Stimulated activated CD8-positive, alpha-beta memory T cell treated with anti-CD3 and anti-CD28 coated beads, Interleukin-12 subunit alpha, Interleukin-12 subunit beta, amount 100 ng/mL, for 24 hours (primary cell): ENCODE results near the gene WDPCP.
A peak's percentile ranks its signal among the peaks of the same experiment; 100 is the strongest.
"Not testable (repeated sequence)": the region's sequence is repeated elsewhere in the genome, so short reads cannot be mapped to it uniquely, and the experiment has no call there.

Experiments
- DNase-seq: peaks from one replicate; pipeline ENCODE4 v3.0.0-alpha.2; 2020; ENCODE audit errors: extremely low read depth

Gene WDPCP

GRCh38 chr2:63588385-63589147, at the start of gene WDPCP, which contains the start of gene MDH1:
Gene WDPCP, minus strand, starts transcription at chr2:63588477. Its CDS starts 206 bp downstream, at chr2:63588271.
Gene MDH1, plus strand, starts transcription at chr2:63588963. Its CDS starts 81 bp downstream, at chr2:63589044.
- peak; percentile 90 for DNase-seq

GRCh38 chr2:63632382-63632781, 44.1 kb upstream of the WDPCP start:
- no peak for DNase-seq

- no peak for DNase-seq
Measured at GRCh38 chr2:63631501-63631900, 43.2 kb upstream of the WDPCP start.

- DNase-seq: no peak
Measured at GRCh38 chr2:63628403-63628942, 40.2 kb upstream of the WDPCP start.

- no peak for DNase-seq
Measured at GRCh38 chr2:63627866-63628265, 39.6 kb upstream of the WDPCP start.

GRCh38 chr2:63623763-63624162, 35.5 kb upstream of the WDPCP start:
- not testable (repeated sequence) for DNase-seq

GRCh38 chr2:63622751-63623150, 34.5 kb upstream of the WDPCP start:
- DNase-seq: no peak

- no peak for DNase-seq
Measured at GRCh38 chr2:63619328-63619727, 31.1 kb upstream of the WDPCP start.

- DNase-seq: no peak
Measured at GRCh38 chr2:63617366-63617765, 29.1 kb upstream of the WDPCP start.

- DNase-seq: no peak
Measured at GRCh38 chr2:63614983-63615945, 27.0 kb upstream of the WDPCP start.

- no peak for DNase-seq
Measured at GRCh38 chr2:63614448-63614968, 26.2 kb upstream of the WDPCP start.

GRCh38 chr2:63613391-63613901, 25.2 kb upstream of the WDPCP start:
- no peak for DNase-seq

GRCh38 chr2:63610525-63610924, 22.2 kb upstream of the WDPCP start:
- no peak for DNase-seq

GRCh38 chr2:63608865-63609264, 20.6 kb upstream of the WDPCP start:
- not testable (repeated sequence) for DNase-seq

- DNase-seq: no peak
Measured at GRCh38 chr2:63604666-63605065, 16.4 kb upstream of the WDPCP start.

- no peak for DNase-seq
Measured at GRCh38 chr2:63600881-63601460, 12.7 kb upstream of the WDPCP start.

- no peak for DNase-seq
Measured at GRCh38 chr2:63598981-63599380, 10.7 kb upstream of the WDPCP start.

GRCh38 chr2:63596401-63596883, 8.2 kb upstream of the WDPCP start:
- DNase-seq: no peak

GRCh38 chr2:63594660-63595059, 6.4 kb upstream of the WDPCP start:
- DNase-seq: no peak

- DNase-seq: no peak
Measured at GRCh38 chr2:63591566-63592175, 3.4 kb upstream of the WDPCP start.
